ENCODE data around the gene SLC25A3.
"Not testable (repeated sequence)": the region's sequence is repeated elsewhere in the genome, so short reads cannot be mapped to it uniquely, and the experiment has no call there.

Gene SLC25A3

GRCh38 chr12:98638009-98638408, 44.5 kb downstream of the SLC25A3 start:
- H3K27me3 ChIP-seq (ENCODE audit: insufficient read depth, low read length): no peaks in the 10 kb centered on the region
- no peak overlapping the region for H2AFZ ChIP-seq (ENCODE audit: low read length, unreplicated experiment)
- H3K4me3 ChIP-seq (ENCODE audit: low read depth, low read length): no peak overlapping the region
- peaks cover 28% of the 10 kb centered on the region for H3K4me1 ChIP-seq (ENCODE audit: control insufficient read depth, insufficient read depth, low read length, unreplicated experiment)
- peaks cover 1% of the 10 kb centered on the region; the same call in 1 of the 2 replicates for H3K36me3 ChIP-seq (ENCODE audit: insufficient read depth, low read length)
- H3K79me2 ChIP-seq (ENCODE audit: control insufficient read depth, insufficient read depth, low read length, unreplicated experiment): peaks cover 89% of the 10 kb centered on the region
- H3K27ac ChIP-seq (ENCODE audit: low read depth, low read length): no peak overlapping the region

- Histone ChIP-seq H3K27ac (ENCODE audit: low read depth, low read length) (no peak overlapping the region), H3K36me3 (ENCODE audit: insufficient read depth, low read length) (no peaks in the 10 kb centered on the region), H3K4me3 (ENCODE audit: low read depth, low read length) (no peak overlapping the region), H3K79me2 (ENCODE audit: control insufficient read depth, insufficient read depth, low read length, unreplicated experiment) (peaks cover 90% of the 10 kb centered on the region), H3K4me1 (ENCODE audit: control insufficient read depth, insufficient read depth, low read length, unreplicated experiment) (peaks cover 28% of the 10 kb centered on the region), H3K27me3 (ENCODE audit: insufficient read depth, low read length) (no peaks in the 10 kb centered on the region), H2AFZ (ENCODE audit: low read length, unreplicated experiment) (no peak overlapping the region)
Measured at GRCh38 chr12:98639491-98639890, 46.0 kb downstream of the SLC25A3 start.

DNA sequence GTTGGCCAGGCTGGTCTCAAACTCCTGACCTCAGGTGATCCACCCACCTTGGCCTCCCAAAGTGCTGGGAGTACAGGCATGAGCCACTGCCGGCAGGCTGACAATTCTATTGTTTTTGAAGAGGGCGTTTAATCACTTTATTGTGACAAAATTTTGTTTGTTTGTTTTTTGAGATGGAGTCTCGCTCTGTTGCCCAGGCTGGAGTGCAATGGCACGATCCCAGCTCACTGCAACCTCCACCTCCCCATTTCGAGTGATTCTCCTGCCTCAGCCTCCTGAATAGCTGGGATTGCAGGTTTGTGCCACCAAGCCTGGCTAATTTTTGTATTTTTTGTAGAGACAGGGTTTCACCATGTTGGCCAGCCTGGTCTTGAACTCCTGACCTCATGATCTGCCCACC, 49.3 kb downstream of the SLC25A3 start:
- peak overlapping the region; percentile 100 for H3K4me3 ChIP-seq (ENCODE audit: low read depth, low read length)
- H3K79me2 ChIP-seq (ENCODE audit: control insufficient read depth, insufficient read depth, low read length, unreplicated experiment): peaks cover 93% of the 10 kb centered on the region
- H3K36me3 ChIP-seq (ENCODE audit: insufficient read depth, low read length); H2AFZ ChIP-seq (ENCODE audit: low read length, unreplicated experiment); H3K27me3 ChIP-seq (ENCODE audit: insufficient read depth, low read length); H3K27ac ChIP-seq (ENCODE audit: low read depth, low read length); H3K4me1 ChIP-seq (ENCODE audit: control insufficient read depth, insufficient read depth, low read length, unreplicated experiment): not testable (repeated sequence)

- H3K36me3 ChIP-seq (ENCODE audit: insufficient read depth, low read length): peaks cover 9% of the 10 kb centered on the region; the same call in 1 of the 2 replicates
- no peaks in the 10 kb centered on the region for H3K27me3 ChIP-seq (ENCODE audit: insufficient read depth, low read length)
- H2AFZ ChIP-seq (ENCODE audit: low read length, unreplicated experiment): peak overlapping the region; percentile 80
- peak overlapping the region; percentile 92 for H3K27ac ChIP-seq (ENCODE audit: low read depth, low read length)
- peaks cover 9% of the 10 kb centered on the region for H3K4me1 ChIP-seq (ENCODE audit: control insufficient read depth, insufficient read depth, low read length, unreplicated experiment)
- H3K4me3 ChIP-seq (ENCODE audit: low read depth, low read length): peak overlapping the region; percentile 100
- H3K79me2 ChIP-seq (ENCODE audit: control insufficient read depth, insufficient read depth, low read length, unreplicated experiment): peaks cover 85% of the 10 kb centered on the region
Measured at GRCh38 chr12:98644433-98644711, 50.9 kb downstream of the SLC25A3 start.

GRCh38 chr12:98644712-98645571, 51.5 kb downstream of the SLC25A3 start, which contains the start of the genes APAF1 and IKBIP:
Gene APAF1 (plus strand): TSS chr12:98645290. CDS start chr12:98648360, 3,070 bp downstream.
Gene IKBIP (minus strand): TSS chr12:98644788. CDS start chr12:98644701, 87 bp downstream.
- Histone ChIP-seq H3K4me1 (ENCODE audit: control insufficient read depth, insufficient read depth, low read length, unreplicated experiment) (peaks cover 9% of the 10 kb centered on the region), H3K27ac (ENCODE audit: low read depth, low read length) (peak within 1 kb of the TSS; percentile 92), H2AFZ (ENCODE audit: low read length, unreplicated experiment) (peak within 1 kb of the TSS; percentile 95), H3K27me3 (ENCODE audit: insufficient read depth, low read length) (no peaks in the 10 kb centered on the region), H3K79me2 (ENCODE audit: control insufficient read depth, insufficient read depth, low read length, unreplicated experiment) (peaks cover 79% of the 10 kb centered on the region), H3K36me3 (ENCODE audit: insufficient read depth, low read length) (peaks cover 13% of the 10 kb centered on the region; the same call in 1 of the 2 replicates), H3K4me3 (ENCODE audit: low read depth, low read length) (peak within 1 kb of the TSS; percentile 100)

- H3K79me2 ChIP-seq (ENCODE audit: control insufficient read depth, insufficient read depth, low read length, unreplicated experiment): peaks cover 74% of the 10 kb centered on the region
- peak overlapping the region; percentile 100 for H3K4me3 ChIP-seq (ENCODE audit: low read depth, low read length)
- peak overlapping the region; percentile 95 for H2AFZ ChIP-seq (ENCODE audit: low read length, unreplicated experiment)
- H3K36me3 ChIP-seq (ENCODE audit: insufficient read depth, low read length): peaks cover 13% of the 10 kb centered on the region; the same call in 1 of the 2 replicates
- H3K27ac ChIP-seq (ENCODE audit: low read depth, low read length): peak overlapping the region; percentile 45
- H3K4me1 ChIP-seq (ENCODE audit: control insufficient read depth, insufficient read depth, low read length, unreplicated experiment): peaks cover 9% of the 10 kb centered on the region
- no peaks in the 10 kb centered on the region for H3K27me3 ChIP-seq (ENCODE audit: insufficient read depth, low read length)
Measured at GRCh38 chr12:98645572-98646067, 52.1 kb downstream of the SLC25A3 start.

DNA sequence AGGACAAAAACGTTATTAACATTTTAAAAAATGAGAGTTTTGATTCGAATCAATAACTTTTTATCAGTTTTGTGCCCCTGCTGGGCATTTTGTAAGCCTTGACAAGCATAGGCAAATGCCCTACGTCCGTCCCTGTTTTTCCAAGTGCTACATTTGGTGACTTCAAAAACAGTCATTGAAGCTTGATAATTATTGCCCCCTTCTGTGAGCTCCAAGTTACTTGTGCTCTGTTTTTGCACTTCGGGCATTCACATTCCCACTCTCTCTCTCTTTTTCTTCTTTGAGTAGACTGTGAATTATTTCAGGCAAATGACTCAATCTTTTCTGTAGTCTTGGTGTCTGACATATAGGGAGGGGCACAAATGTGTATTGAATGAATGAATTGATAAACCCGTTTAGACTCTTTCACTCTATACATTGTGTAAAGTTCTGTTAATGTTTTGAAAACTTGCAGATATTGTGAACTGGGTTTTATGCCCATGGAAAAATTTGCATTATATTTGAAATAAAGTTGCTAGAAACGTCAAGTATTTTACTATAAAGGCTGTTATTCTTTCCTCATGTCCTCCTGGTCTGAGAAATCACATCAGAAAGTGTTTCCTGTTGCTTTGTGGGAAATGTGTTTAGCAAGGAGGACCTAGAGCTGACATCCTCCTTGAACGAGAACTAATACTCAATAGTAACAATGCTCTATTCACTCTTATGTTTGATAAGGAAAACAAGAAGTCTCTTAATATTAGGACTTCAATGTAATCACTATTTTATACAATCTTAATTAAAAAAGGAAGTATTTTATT, 53.0 kb downstream of the SLC25A3 start:
- H3K27ac ChIP-seq (ENCODE audit: low read depth, low read length): peak overlapping the region; percentile 45; the same call in 1 of the 2 replicates
- H3K27me3 ChIP-seq (ENCODE audit: insufficient read depth, low read length): no peaks in the 10 kb centered on the region
- H3K79me2 ChIP-seq (ENCODE audit: control insufficient read depth, insufficient read depth, low read length, unreplicated experiment): peaks cover 66% of the 10 kb centered on the region
- H3K4me1 ChIP-seq (ENCODE audit: control insufficient read depth, insufficient read depth, low read length, unreplicated experiment): peaks cover 9% of the 10 kb centered on the region
- H3K4me3 ChIP-seq (ENCODE audit: low read depth, low read length): peak overlapping the region; percentile 100
- H2AFZ ChIP-seq (ENCODE audit: low read length, unreplicated experiment): peak overlapping the region; percentile 95
- peaks cover 19% of the 10 kb centered on the region; the same call in 1 of the 2 replicates for H3K36me3 ChIP-seq (ENCODE audit: insufficient read depth, low read length)

- Histone ChIP-seq H3K27ac (ENCODE audit: low read depth, low read length) (no peak overlapping the region), H3K4me3 (ENCODE audit: low read depth, low read length) (no peak overlapping the region), H3K4me1 (ENCODE audit: control insufficient read depth, insufficient read depth, low read length, unreplicated experiment) (no peaks in the 10 kb centered on the region), H2AFZ (ENCODE audit: low read length, unreplicated experiment) (no peak overlapping the region), H3K27me3 (ENCODE audit: insufficient read depth, low read length) (no peaks in the 10 kb centered on the region), H3K79me2 (ENCODE audit: control insufficient read depth, insufficient read depth, low read length, unreplicated experiment) (peaks cover 23% of the 10 kb centered on the region), H3K36me3 (ENCODE audit: insufficient read depth, low read length) (peaks cover 19% of the 10 kb centered on the region; the same call in 1 of the 2 replicates)
Measured at GRCh38 chr12:98651328-98651727, 57.8 kb downstream of the SLC25A3 start.

GRCh38 chr12:98653866-98654493, 60.5 kb downstream of the SLC25A3 start:
- no peaks in the 10 kb centered on the region for H3K27me3 ChIP-seq (ENCODE audit: insufficient read depth, low read length)
- peaks cover 19% of the 10 kb centered on the region for H3K36me3 ChIP-seq (ENCODE audit: insufficient read depth, low read length)
- no peaks in the 10 kb centered on the region for H3K4me1 ChIP-seq (ENCODE audit: control insufficient read depth, insufficient read depth, low read length, unreplicated experiment)
- no peak overlapping the region for H3K27ac ChIP-seq (ENCODE audit: low read depth, low read length)
- no peaks in the 10 kb centered on the region for H3K79me2 ChIP-seq (ENCODE audit: control insufficient read depth, insufficient read depth, low read length, unreplicated experiment)
- no peak overlapping the region for H3K4me3 ChIP-seq (ENCODE audit: low read depth, low read length)
- no peak overlapping the region for H2AFZ ChIP-seq (ENCODE audit: low read length, unreplicated experiment)

All from ACC112 (cell line).